SU-DHL-6 (cell line): ENCODE data around the gene DDX42.

Source experiments
- H2AFZ ChIP-seq: fragments of 200-600 bp; sonication (generic); 2 replicates; pipeline ENCODE4 v1.6.1; 2014; ENCODE audit warnings: low read depth, mild to moderate bottlenecking, moderate library complexity, mixed read lengths, antibody characterized with exemption, low read length; ENCODE audit not compliant: severe bottlenecking
- H3F3A ChIP-seq: fragments of 200-600 bp; shearing (Covaris generic); 2 replicates; pipeline ENCODE4 v1.6.0; 2016; ENCODE audit warnings: antibody characterized with exemption, mild to moderate bottlenecking; ENCODE audit not compliant: insufficient read depth
- H3K27ac ChIP-seq: fragments of 200-600 bp; sonication (generic); 2 replicates; pipeline ENCODE4 v1.5.1; 2016; ENCODE audit warnings: low read depth, mild to moderate bottlenecking, low read length, moderate library complexity, mixed read lengths
- H3K27me3 ChIP-seq: fragments of 200-600 bp; sonication (generic), shearing (Covaris generic); 2 replicates; pipeline ENCODE4 v1.6.0; 2014; ENCODE audit warnings: mild to moderate bottlenecking, low read length
- H3K36me3 ChIP-seq: fragments of 200-600 bp; sonication (generic); 2 replicates; pipeline ENCODE4 v1.6.1; 2014; ENCODE audit warnings: mild to moderate bottlenecking, low read length, mixed read lengths
- H3K4me2 ChIP-seq: fragments of 300-600, 200-600 bp; shearing (Covaris generic), sonication (generic); 2 replicates; pipeline ENCODE4 v1.6.0; 2014; ENCODE audit warnings: low read length, low read depth, mild to moderate bottlenecking; ENCODE audit not compliant: poor library complexity, severe bottlenecking
- H3K4me3 ChIP-seq: fragments of 200-600 bp; sonication (generic); 2 replicates; pipeline ENCODE4 v1.5.1; 2014; ENCODE audit warnings: antibody characterized with exemption, low read length, mild to moderate bottlenecking, mixed read lengths; ENCODE audit not compliant: insufficient read depth, poor library complexity, severe bottlenecking
- H3K79me2 ChIP-seq: fragments of 200-600 bp; sonication (generic); 2 replicates; pipeline ENCODE4 v1.6.1; 2014; ENCODE audit warnings: mild to moderate bottlenecking, low read length, moderate library complexity; ENCODE audit not compliant: insufficient read depth
- H3K9ac ChIP-seq: fragments of 200-600 bp; sonication (generic); 2 replicates; pipeline ENCODE4 v1.7.0; 2014; ENCODE audit warnings: mild to moderate bottlenecking, low read length
- H3K9me2 ChIP-seq: fragments of 200-600 bp; sonication (generic); replicated peaks from 2 replicates; pipeline ENCODE4 v1.6.1; 2014; ENCODE audit warnings: low read length; ENCODE audit not compliant: insufficient read depth
- H3K9me3 ChIP-seq: fragments of 200-600 bp; sonication (generic); 2 replicates; pipeline ENCODE4 v1.6.1; 2014; ENCODE audit warnings: low read length, mixed read lengths; ENCODE audit not compliant: insufficient read depth
- H4K20me1 ChIP-seq: fragments of 200-600 bp; sonication (generic); 2 replicates; pipeline ENCODE4 v1.6.1; 2014; ENCODE audit warnings: low read depth, mild to moderate bottlenecking, antibody characterized with exemption, low read length, moderate library complexity, mixed read lengths
- EZH2phosphoT487 ChIP-seq: fragments of 200-600 bp; sonication (generic), shearing (Covaris generic); conservative IDR thresholded peaks from 2 replicates; pipeline ENCODE4 v1.6.1; 2018; ENCODE audit warnings: mild to moderate bottlenecking, antibody characterized with exemption, low read length, moderate library complexity, mixed read lengths
- TF ChIP-seq, protein P1 (sequence below): fragments of 200-600 bp; sonication (generic); IDR thresholded peaks from one replicate; pipeline ENCODE4 v1.5.1; 2017; ENCODE audit warnings: antibody characterized with exemption, mild to moderate bottlenecking, low read length, moderate library complexity; ENCODE audit not compliant: insufficient read depth, poor library complexity, severe bottlenecking

DDX42 gene

DNA sequence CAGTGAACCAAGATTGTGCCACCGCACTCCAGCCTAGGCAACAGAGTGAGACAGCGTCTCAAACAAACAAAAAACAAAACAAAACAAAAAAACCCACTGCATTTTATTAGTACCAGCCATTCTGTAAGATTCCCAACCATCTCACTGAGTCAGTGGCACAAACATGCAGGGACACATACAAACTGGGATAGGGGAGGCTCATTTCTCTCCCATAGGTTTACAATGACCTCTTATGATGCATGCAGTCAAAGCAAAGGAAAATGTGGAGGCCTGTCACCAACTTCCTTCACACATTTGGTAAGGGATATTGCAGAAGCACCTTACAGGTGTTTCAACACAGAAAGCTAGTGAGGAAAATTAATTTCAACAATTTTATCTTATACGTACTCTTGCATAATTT lies 19.9 kb upstream of the DDX42 start:
- H3K4me3 ChIP-seq, result no peak overlapping the region
- H2AFZ ChIP-seq, result no peak overlapping the region
- H3K36me3 ChIP-seq, result peaks cover 48% of the 10 kb centered on the region
- H3K4me2 ChIP-seq, result no peak overlapping the region
- H3F3A ChIP-seq, result no peaks in the 10 kb centered on the region; the same call in 1 of the 2 replicates
- no peak overlapping the region for H3K9ac ChIP-seq
- no peaks in the 10 kb centered on the region for H3K27me3 ChIP-seq
- TF ChIP-seq, protein P1, sequence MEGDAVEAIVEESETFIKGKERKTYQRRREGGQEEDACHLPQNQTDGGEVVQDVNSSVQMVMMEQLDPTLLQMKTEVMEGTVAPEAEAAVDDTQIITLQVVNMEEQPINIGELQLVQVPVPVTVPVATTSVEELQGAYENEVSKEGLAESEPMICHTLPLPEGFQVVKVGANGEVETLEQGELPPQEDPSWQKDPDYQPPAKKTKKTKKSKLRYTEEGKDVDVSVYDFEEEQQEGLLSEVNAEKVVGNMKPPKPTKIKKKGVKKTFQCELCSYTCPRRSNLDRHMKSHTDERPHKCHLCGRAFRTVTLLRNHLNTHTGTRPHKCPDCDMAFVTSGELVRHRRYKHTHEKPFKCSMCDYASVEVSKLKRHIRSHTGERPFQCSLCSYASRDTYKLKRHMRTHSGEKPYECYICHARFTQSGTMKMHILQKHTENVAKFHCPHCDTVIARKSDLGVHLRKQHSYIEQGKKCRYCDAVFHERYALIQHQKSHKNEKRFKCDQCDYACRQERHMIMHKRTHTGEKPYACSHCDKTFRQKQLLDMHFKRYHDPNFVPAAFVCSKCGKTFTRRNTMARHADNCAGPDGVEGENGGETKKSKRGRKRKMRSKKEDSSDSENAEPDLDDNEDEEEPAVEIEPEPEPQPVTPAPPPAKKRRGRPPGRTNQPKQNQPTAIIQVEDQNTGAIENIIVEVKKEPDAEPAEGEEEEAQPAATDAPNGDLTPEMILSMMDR, result no peak
- no peak for TF ChIP-seq EZH2phosphoT487
- H3K27ac ChIP-seq, result no peak overlapping the region
- H3K9me3 ChIP-seq, result no peaks in the 10 kb centered on the region
- H4K20me1 ChIP-seq, result no peaks in the 10 kb centered on the region
- no peaks in the 10 kb centered on the region; the same call in 1 of the 2 replicates for H3K79me2 ChIP-seq
- H3K9me2 ChIP-seq, result no peaks in the 10 kb centered on the region

DNA sequence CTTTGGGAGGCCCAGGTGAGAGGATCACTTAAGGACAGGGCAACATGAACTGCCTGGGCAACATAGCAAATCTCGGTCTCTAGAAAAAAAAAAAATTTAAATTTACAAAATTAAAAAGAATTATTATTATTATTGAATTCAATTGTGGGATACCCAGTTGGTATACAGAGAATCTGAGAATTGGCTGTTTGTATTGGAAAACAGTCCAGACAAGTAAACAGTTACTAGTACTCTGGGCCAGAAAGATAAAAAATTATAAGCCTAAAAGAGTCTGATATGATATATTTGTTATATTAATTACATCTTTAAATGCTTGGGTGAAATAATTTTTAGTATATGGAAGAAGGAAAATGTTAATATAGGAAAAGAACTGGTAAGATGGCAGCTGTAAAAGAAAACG lies 15.5 kb upstream of the DDX42 start:
- Histone ChIP-seq H3K36me3 (peaks cover 48% of the 10 kb centered on the region), H3K79me2 (no peaks in the 10 kb centered on the region), H4K20me1 (no peaks in the 10 kb centered on the region), H3K27me3 (no peaks in the 10 kb centered on the region), H3K9ac (no peak overlapping the region), H3F3A (no peaks in the 10 kb centered on the region), H3K27ac (no peak overlapping the region), H3K4me3 (no peak overlapping the region), H2AFZ (no peak overlapping the region), H3K9me2 (no peaks in the 10 kb centered on the region), H3K9me3 (no peaks in the 10 kb centered on the region), H3K4me2 (no peak overlapping the region)
- TF ChIP-seq, protein P1, result no peak
- TF ChIP-seq EZH2phosphoT487, result no peak

DNA sequence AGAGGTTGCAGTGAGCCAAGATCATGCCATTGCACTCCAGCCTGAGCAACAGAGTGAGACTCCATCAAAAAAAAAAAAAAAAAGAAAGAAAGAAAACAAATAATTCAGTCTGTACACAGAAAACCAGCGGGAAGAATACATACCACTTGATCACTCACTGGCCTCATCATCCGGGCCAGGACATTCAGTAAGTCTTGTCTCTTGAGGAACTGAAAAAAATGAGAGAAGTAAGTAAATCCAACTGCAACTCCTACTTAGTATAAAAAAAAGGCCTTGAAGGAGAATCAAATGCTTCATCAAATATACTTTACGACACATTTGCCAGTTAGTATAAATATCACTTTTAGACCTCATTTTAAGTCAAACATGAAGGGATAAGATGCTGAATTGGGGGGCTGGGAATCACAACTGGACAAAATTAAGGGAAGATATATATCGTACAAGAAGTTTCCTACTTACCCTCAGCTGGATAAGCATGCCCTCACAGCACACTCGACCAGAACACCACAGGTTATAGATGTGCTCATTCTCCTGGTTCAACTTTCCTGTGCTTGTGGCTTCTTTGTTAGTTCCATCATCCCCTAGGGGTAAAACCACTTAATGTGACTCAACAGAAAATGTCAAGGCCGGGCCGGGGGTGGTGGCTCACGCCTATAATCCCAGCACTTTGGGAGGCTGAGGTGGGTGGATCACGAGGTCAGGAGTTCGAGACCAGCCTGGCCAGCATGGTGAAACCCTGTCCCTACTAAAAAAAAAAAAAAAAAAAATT lies 13.0 kb upstream of the DDX42 start:
- no peak overlapping the region for H3K9ac ChIP-seq
- no peaks in the 10 kb centered on the region for H3K9me2 ChIP-seq
- no peak overlapping the region for H3K27ac ChIP-seq
- H3F3A ChIP-seq, result no peaks in the 10 kb centered on the region
- H3K27me3 ChIP-seq, result no peaks in the 10 kb centered on the region
- peaks cover 6% of the 10 kb centered on the region; the same call in 1 of the 2 replicates for H3K79me2 ChIP-seq
- H3K36me3 ChIP-seq, result peaks cover 42% of the 10 kb centered on the region
- no peaks in the 10 kb centered on the region for H4K20me1 ChIP-seq
- H2AFZ ChIP-seq, result no peak overlapping the region
- H3K9me3 ChIP-seq, result no peaks in the 10 kb centered on the region
- H3K4me2 ChIP-seq, result no peak overlapping the region
- H3K4me3 ChIP-seq, result no peak overlapping the region
- no peak for TF ChIP-seq EZH2phosphoT487
- TF ChIP-seq, protein P1, result no peak
